IMR-90 (cell line): ENCODE results near the gene VGF. TPM values are rescaled to one million over a fixed set of nuclear protein-coding genes. Genes with fewer than 3 reads are reported as not detected.

Source experiments
- ATAC-seq: fragments of 200-7000 bp; cut with Tn5 transposase; 2 replicates; pipeline ENCODE4 v1.9.1; 2020; ENCODE audit warnings: low read depth, mild to moderate bottlenecking, moderate library complexity
- BruUV-seq: library from RNA; stranded (reverse); fragments of 400-500 nt; replicated peaks from 2 replicates; lab custom pipeline; 2021; lab: Mats Ljungman, UMichigan
- CTCF ChIA-PET: fragments of 300-600 bp; formaldehyde crosslinking; extraction: SDS; loops from one replicate; lab custom pipeline; 2021; ENCODE audit warnings: antibody characterized with exemption; lab: Yijun Ruan, JAX
- POLR2A ChIA-PET: fragments of 300-600 bp; sonication (Branson Sonifier 250); formaldehyde crosslinking; loops from one replicate; lab custom pipeline; 2022; ENCODE audit warnings: antibody characterized with exemption; ENCODE audit not compliant: unreplicated experiment; lab: Charles Lee
- DNase-seq: peaks from one replicate; pipeline ENCODE4 v3.0.0; 2013
- H2AFZ ChIP-seq: replicated peaks from 2 replicates; pipeline ENCODE3; 2013; ENCODE audit warnings: low read length, mild to moderate bottlenecking; ENCODE audit not compliant: poor library complexity
- H2AK5ac ChIP-seq: 2 replicates; pipeline ENCODE4 v1.6.1; 2013; ENCODE audit warnings: low read depth, low read length, inconsistent platforms
- H2AK9ac ChIP-seq: replicated peaks from 2 replicates; pipeline ENCODE3; 2013; ENCODE audit warnings: mild to moderate bottlenecking, low read depth, low read length, moderate library complexity; ENCODE audit not compliant: poor library complexity
- H2BK120ac ChIP-seq: 2 replicates; pipeline ENCODE4 v1.6.1; 2013; ENCODE audit warnings: low read depth, low read length, inconsistent platforms
- H2BK15ac ChIP-seq: 3 replicates; pipeline ENCODE4 v1.6.1; 2013; ENCODE audit warnings: low read depth, low read length, inconsistent platforms
- H2BK20ac ChIP-seq: 2 replicates; pipeline ENCODE4 v1.6.1; 2013; ENCODE audit warnings: low read depth, mild to moderate bottlenecking, inconsistent platforms, low read length, moderate library complexity
- H2BK5ac ChIP-seq: 2 replicates; pipeline ENCODE4 v1.6.1; 2013; ENCODE audit warnings: mild to moderate bottlenecking, low read depth, low read length, inconsistent platforms; ENCODE audit not compliant: poor library complexity, severe bottlenecking
- H3K14ac ChIP-seq: replicated peaks from 2 replicates; pipeline ENCODE4 v1.6.1; 2013; ENCODE audit warnings: low read depth, low read length, inconsistent platforms
- H3K18ac ChIP-seq: 2 replicates; pipeline ENCODE4 v1.6.1; 2013; ENCODE audit warnings: low read depth, low read length, control low read depth
- H3K23ac ChIP-seq: 2 replicates; pipeline ENCODE4 v1.6.1; 2013; ENCODE audit warnings: low read depth, low read length, inconsistent platforms
- H3K27ac ChIP-seq: 2 replicates; pipeline ENCODE4 v1.5.1; 2013; ENCODE audit warnings: mild to moderate bottlenecking, control low read depth, low read length; ENCODE audit not compliant: insufficient read depth
- H3K27me3 ChIP-seq: 2 replicates; pipeline ENCODE4 v1.6.1; 2013; ENCODE audit warnings: low read length; ENCODE audit not compliant: control insufficient read depth, insufficient read depth
- H3K36me3 ChIP-seq: 2 replicates; pipeline ENCODE4 v1.6.1; 2013; ENCODE audit warnings: low read length, mixed read lengths; ENCODE audit not compliant: control insufficient read depth, insufficient read depth
- H3K4ac ChIP-seq: 2 replicates; pipeline ENCODE4 v1.6.1; 2013; ENCODE audit warnings: low read depth, low read length, inconsistent platforms
- H3K4me1 ChIP-seq: 2 replicates; pipeline ENCODE4 v1.6.1; 2013; ENCODE audit warnings: low read length, mixed read lengths; ENCODE audit not compliant: control insufficient read depth, insufficient read depth
- H3K4me2 ChIP-seq: 2 replicates; pipeline ENCODE4 v1.6.1; 2013; ENCODE audit warnings: low read depth, mild to moderate bottlenecking, control low read depth, low read length, moderate library complexity
- H3K4me3 ChIP-seq: 2 replicates; pipeline ENCODE4 v1.5.1; 2013; ENCODE audit warnings: low read depth, mild to moderate bottlenecking, control low read depth, low read length, moderate library complexity; ENCODE audit not compliant: insufficient read depth
- H3K56ac ChIP-seq: 2 replicates; pipeline ENCODE4 v1.6.1; 2013; ENCODE audit warnings: low read length, inconsistent platforms; ENCODE audit not compliant: insufficient read depth; ENCODE audit errors: extremely low read depth
- H3K79me1 ChIP-seq, 2 experiments: 2 replicates each; pipeline ENCODE4 v1.6.1; 2013; ENCODE audit warnings: low read length in 2 of 2, inconsistent platforms in 1 of 2, low read depth in 1 of 2
- H3K9ac ChIP-seq: 2 replicates; pipeline ENCODE4 v1.6.1; 2013; ENCODE audit warnings: low read depth, low read length, control low read depth
- H3K9me1 ChIP-seq: 2 replicates; pipeline ENCODE4 v1.6.1; 2013; ENCODE audit warnings: low read length, inconsistent platforms; ENCODE audit not compliant: insufficient read depth
- H3K9me3 ChIP-seq: 2 replicates; pipeline ENCODE4 v1.6.1; 2013; ENCODE audit warnings: low read length; ENCODE audit not compliant: control insufficient read depth, insufficient read depth
- H4K20me1 ChIP-seq: 2 replicates; pipeline ENCODE4 v1.6.1; 2013; ENCODE audit warnings: low read length, inconsistent platforms; ENCODE audit not compliant: insufficient read depth
- H4K5ac ChIP-seq: 2 replicates; pipeline ENCODE4 v1.6.1; 2013; ENCODE audit warnings: mild to moderate bottlenecking, low read depth, low read length, control low read depth
- H4K8ac ChIP-seq, 2 experiments: 2 replicates each; pipeline ENCODE4 v1.6.1; 2013; ENCODE audit warnings: low read depth in 2 of 2, low read length in 2 of 2, control low read depth in 1 of 2, inconsistent platforms in 1 of 2
- H4K91ac ChIP-seq: 2 replicates; pipeline ENCODE4 v1.6.1; 2013; ENCODE audit warnings: low read depth, low read length, inconsistent platforms; ENCODE audit not compliant: insufficient read depth
- NFE2L2 ChIP-seq: fragments of 150-350 bp; IDR thresholded peaks from 2 replicates; pipeline ENCODE4 v1.6.1; 2016; ENCODE audit warnings: low read depth, mild to moderate bottlenecking, low read length
- RCOR1 ChIP-seq: IDR thresholded peaks from 2 replicates; pipeline ENCODE4 v1.6.1; 2012; ENCODE audit warnings: mild to moderate bottlenecking, low read length, improper control_type of control experiment; ENCODE audit not compliant: insufficient replicate concordance
- WGBS, 2 experiments: methylation state at CpG; one replicate each; pipeline versions ENCODE4 v1.1.5 to v1.1.7; 2013; ENCODE audit warnings: missing lambda C conversion rate in 2 of 2; ENCODE audit not compliant: insufficient read length in 1 of 2; ENCODE audit errors: extremely low coverage in 2 of 2; 5-methylcytosine and 5-hydroxymethylcytosine counted together
- dilution Hi-C: fragments of 300-500 bp; cut with HindIII; formaldehyde crosslinking; loops from one replicate; pipeline ENCODE4 v1.14.3; 2018; ENCODE audit warnings: low sequenced_read_pairs; ENCODE audit not compliant: unreplicated experiment
- in situ Hi-C: fragments of 300-500 bp; cut with MboI; formaldehyde crosslinking; loops from 3 replicates; pipeline ENCODE4 v1.14.3; 2019; ENCODE audit warnings: low sequenced_read_pairs, inconsistent platforms, mixed read lengths
- intact Hi-C: fragments of 100-400 bp; cut with micrococcal nuclease; formaldehyde crosslinking; loops from 2 replicates; pipeline ENCODE4 v1.10.0; 2022
- polyA plus RNA-seq, 3 experiments: library from polyadenylated mRNA; depleted of rRNA; stranded (reverse); fragments of >200 nt; gene quantifications; 2 replicates each; pipeline ENCODE4 v1.2.3, GENCODE V29; 2012; ENCODE audit warnings: low replicate concordance in 1 of 3
- total RNA-seq: library from RNA; depleted of rRNA; stranded (reverse); fragments of >200 nt; gene quantifications from 2 replicates; pipeline ENCODE4 v1.2.3, GENCODE V29; 2012

VGF gene
- total and polyA plus RNA-seq, 2 of the 4 experiments (the other 2 are of a cell fraction): 0.18 to 0.50 TPM

DNA sequence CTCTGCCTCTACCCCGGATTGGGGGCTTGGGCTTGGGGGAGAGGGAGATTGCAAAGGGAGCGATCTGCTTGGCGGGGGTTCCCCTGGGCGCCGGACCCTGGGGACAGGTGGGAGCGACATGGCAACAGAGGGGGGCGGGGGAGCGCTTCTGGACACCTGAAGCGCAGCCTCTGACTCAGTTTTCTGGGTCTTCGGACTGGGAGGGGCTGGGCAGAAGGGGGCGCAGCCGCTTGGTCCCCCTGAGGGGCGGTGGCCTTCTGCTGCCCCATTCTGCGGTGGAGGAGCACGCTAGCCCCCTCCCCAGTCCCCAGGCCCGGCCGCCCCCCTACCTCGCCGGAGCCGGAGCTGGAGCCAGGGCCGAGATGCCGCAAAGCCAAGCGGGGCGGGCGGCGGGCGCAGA, 14.3 kb upstream of the VGF start:
- no peak for DNase-seq
- Histone ChIP-seq H3K9me1 (no peaks in the 10 kb centered on the region; the same call in 1 of the 2 replicates), H3K18ac (no peak overlapping the region), H3K4ac (no peak overlapping the region), H3K79me1 (no peaks in the 10 kb centered on the region), H3K4me2 (no peak overlapping the region), H2BK15ac (no peak overlapping the region), H4K91ac (no peak overlapping the region), H4K8ac (no peak overlapping the region), H3K27me3 (peaks cover 56% of the 10 kb centered on the region), H2AK5ac (no peak overlapping the region), H3K9ac (no peak overlapping the region), H4K5ac (no peak overlapping the region), H4K20me1 (no peaks in the 10 kb centered on the region; the same call in 1 of the 2 replicates), H3K27ac (no peak overlapping the region), H2BK120ac (no peak overlapping the region), H2BK5ac (no peak overlapping the region), H3K23ac (no peak overlapping the region), H2BK20ac (no peak overlapping the region), H2AK9ac (no peak overlapping the region), H3K4me1 (no peaks in the 10 kb centered on the region; the same call in 1 of the 2 replicates), H3K4me3 (no peak overlapping the region), H3K14ac (no peak overlapping the region), H2AFZ (no peak overlapping the region), H3K36me3 (no peaks in the 10 kb centered on the region), H3K56ac (no peak overlapping the region), H3K9me3 (0 out of 2 replicates have a peak, but pooled peaks cover 2% of the 10 kb centered on the region)
- no peak for ATAC-seq
- BruUV-seq: no TSS peak
- CTCF ChIA-PET: no interaction called here
- POLR2A ChIA-PET: no interaction called here
- no peak for TF ChIP-seq RCOR1
- no peak for TF ChIP-seq NFE2L2
- intact Hi-C loops (no loop called here), in situ Hi-C loops (no loop called here), dilution Hi-C loops (no loop called here)
- 4% methylated on average over 22 of the region's 27 CpGs; no CpG with 5 or more reads in 1 of the 2 experiments for WGBS, 2 experiments
